Neural crest cell (in vitro differentiated cells): ENCODE results near the gene LNX2. TPM values are rescaled to one million over a fixed set of nuclear protein-coding genes. Genes with fewer than 3 reads are reported as not detected.

ENCODE experiments used
- DNase-seq: peaks from one replicate; pipeline ENCODE4 v3.0.0; 2021; ENCODE audit warnings: low read depth, mixed read lengths, low spot score
- H3K27ac Mint-ChIP-seq: one replicate; pipeline ENCODE4 v1.8.0; 2021; ENCODE audit warnings: mild to moderate bottlenecking, mixed read lengths; ENCODE audit not compliant: unreplicated experiment
- H3K27me3 Mint-ChIP-seq: 2 replicates; pipeline ENCODE4 v1.8.0; 2021; ENCODE audit warnings: low read depth, mild to moderate bottlenecking, mixed read lengths
- H3K36me3 Mint-ChIP-seq: 2 replicates; pipeline ENCODE4 v1.8.0; 2021; ENCODE audit warnings: low read depth, mild to moderate bottlenecking, mixed read lengths
- H3K4me1 Mint-ChIP-seq: 2 replicates; pipeline ENCODE4 v1.8.0; 2021; ENCODE audit warnings: mixed read lengths
- H3K4me3 Mint-ChIP-seq: one replicate; pipeline ENCODE4 v1.8.0; 2021; ENCODE audit warnings: mild to moderate bottlenecking, mixed read lengths
- H3K9me3 Mint-ChIP-seq: 2 replicates; pipeline ENCODE4 v1.8.0; 2021; ENCODE audit warnings: mixed read lengths
- CTCF ChIP-seq: fragments of 200-600 bp; sonication (generic); conservative IDR thresholded peaks from 2 replicates; pipeline ENCODE4 v1.5.0; 2021; ENCODE audit warnings: antibody characterized with exemption, mild to moderate bottlenecking
- total RNA-seq: library from RNA; stranded (reverse); gene quantifications from 2 replicates; pipeline ENCODE4 v1.2.1, GENCODE V29; 2021

The LNX2 gene
- total RNA-seq, 1 donor from 2014 or later, result 9.6 TPM

- H3K27me3 Mint-ChIP-seq, result no peaks in the 10 kb centered on the region
- H3K27ac Mint-ChIP-seq, result no peak overlapping the region
- peaks cover 30% of the 10 kb centered on the region for H3K4me1 Mint-ChIP-seq
- no peaks in the 10 kb centered on the region for H3K36me3 Mint-ChIP-seq
- no peaks in the 10 kb centered on the region for H3K9me3 Mint-ChIP-seq
- H3K4me3 Mint-ChIP-seq, result no peak overlapping the region
- no peak for TF ChIP-seq CTCF
- no peak for DNase-seq
These were observed 119.4 kb downstream of the LNX2 start for GRCh38 chr13:27500806-27501534.

GRCh38 chr13:27497563-27498230 is 122.6 kb downstream of the LNX2 start:
- no peak overlapping the region for H3K27ac Mint-ChIP-seq
- H3K27me3 Mint-ChIP-seq, result no peaks in the 10 kb centered on the region
- H3K4me3 Mint-ChIP-seq, result no peak overlapping the region
- H3K9me3 Mint-ChIP-seq, result no peaks in the 10 kb centered on the region
- no peak for TF ChIP-seq CTCF
- no peaks in the 10 kb centered on the region for H3K36me3 Mint-ChIP-seq
- no peak for DNase-seq
- H3K4me1 Mint-ChIP-seq, result peaks cover 21% of the 10 kb centered on the region

- Mint-ChIP-seq H3K27ac (no peak overlapping the region), H3K9me3 (no peaks in the 10 kb centered on the region), H3K27me3 (no peaks in the 10 kb centered on the region), H3K36me3 (no peaks in the 10 kb centered on the region), H3K4me3 (no peak overlapping the region), H3K4me1 (peaks cover 18% of the 10 kb centered on the region)
- no peak for DNase-seq
- no peak for TF ChIP-seq CTCF
These were observed 123.6 kb downstream of the LNX2 start for GRCh38 chr13:27496536-27497273.

- no peaks in the 10 kb centered on the region for H3K27me3 Mint-ChIP-seq
- no peak for TF ChIP-seq CTCF
- H3K27ac Mint-ChIP-seq, result no peak overlapping the region
- H3K36me3 Mint-ChIP-seq, result no peaks in the 10 kb centered on the region
- no peak for DNase-seq
- H3K9me3 Mint-ChIP-seq, result no peaks in the 10 kb centered on the region
- peaks cover 18% of the 10 kb centered on the region for H3K4me1 Mint-ChIP-seq
- H3K4me3 Mint-ChIP-seq, result no peak overlapping the region
These were observed 124.3 kb downstream of the LNX2 start for GRCh38 chr13:27496006-27496405.

Other genes with a start within 250 kb of the LNX2 start
- gene GTF3A, start 195.9 kb downstream of the LNX2 start, total RNA-seq, result 113 and 116 TPM in 2 replicates
- 48.5 and 54.1 TPM in 2 replicates for gene MTIF3, start 170.0 kb downstream of the LNX2 start, total RNA-seq
- gene POLR1D, start 1.4 kb upstream of the LNX2 start, total RNA-seq, result 92.6 and 100 TPM in 2 replicates
- gene GSX1, start 172.0 kb upstream of the LNX2 start, total RNA-seq, result 10.6 and 11.4 TPM in 2 replicates